Ureter (tissue), 1 donor: ENCODE data around the gene RGL2. TPM values are rescaled to one million over a fixed set of nuclear protein-coding genes. Genes with fewer than 3 reads are reported as not detected.
A peak's percentile ranks its signal among the peaks of the same experiment; 100 is the strongest.
"Not testable (repeated sequence)": the region's sequence is repeated elsewhere in the genome, so short reads cannot be mapped to it uniquely, and the experiment has no call there.

Experiments
- DNase-seq: peaks from one replicate; pipeline ENCODE4 v3.0.0-alpha.2; 2020; ENCODE audit warnings: low spot score
- total RNA-seq: library from RNA; stranded (reverse); gene quantifications from one replicate; pipeline ENCODE4 v1.2.4, GENCODE V29; 2023
- donor health status: DM: yes; HTN: yes; CAD: no.

The RGL2 gene, protein sequence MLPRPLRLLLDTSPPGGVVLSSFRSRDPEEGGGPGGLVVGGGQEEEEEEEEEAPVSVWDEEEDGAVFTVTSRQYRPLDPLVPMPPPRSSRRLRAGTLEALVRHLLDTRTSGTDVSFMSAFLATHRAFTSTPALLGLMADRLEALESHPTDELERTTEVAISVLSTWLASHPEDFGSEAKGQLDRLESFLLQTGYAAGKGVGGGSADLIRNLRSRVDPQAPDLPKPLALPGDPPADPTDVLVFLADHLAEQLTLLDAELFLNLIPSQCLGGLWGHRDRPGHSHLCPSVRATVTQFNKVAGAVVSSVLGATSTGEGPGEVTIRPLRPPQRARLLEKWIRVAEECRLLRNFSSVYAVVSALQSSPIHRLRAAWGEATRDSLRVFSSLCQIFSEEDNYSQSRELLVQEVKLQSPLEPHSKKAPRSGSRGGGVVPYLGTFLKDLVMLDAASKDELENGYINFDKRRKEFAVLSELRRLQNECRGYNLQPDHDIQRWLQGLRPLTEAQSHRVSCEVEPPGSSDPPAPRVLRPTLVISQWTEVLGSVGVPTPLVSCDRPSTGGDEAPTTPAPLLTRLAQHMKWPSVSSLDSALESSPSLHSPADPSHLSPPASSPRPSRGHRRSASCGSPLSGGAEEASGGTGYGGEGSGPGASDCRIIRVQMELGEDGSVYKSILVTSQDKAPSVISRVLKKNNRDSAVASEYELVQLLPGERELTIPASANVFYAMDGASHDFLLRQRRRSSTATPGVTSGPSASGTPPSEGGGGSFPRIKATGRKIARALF
- total RNA-seq = 163 TPM

GRCh38 chr6:33298773-33299236 is at the start of gene RGL2:
Gene RGL2 (minus strand): TSS chr6:33298942. CDS start chr6:33298610, 332 bp downstream.
- peak; percentile 89 for DNase-seq

DNA sequence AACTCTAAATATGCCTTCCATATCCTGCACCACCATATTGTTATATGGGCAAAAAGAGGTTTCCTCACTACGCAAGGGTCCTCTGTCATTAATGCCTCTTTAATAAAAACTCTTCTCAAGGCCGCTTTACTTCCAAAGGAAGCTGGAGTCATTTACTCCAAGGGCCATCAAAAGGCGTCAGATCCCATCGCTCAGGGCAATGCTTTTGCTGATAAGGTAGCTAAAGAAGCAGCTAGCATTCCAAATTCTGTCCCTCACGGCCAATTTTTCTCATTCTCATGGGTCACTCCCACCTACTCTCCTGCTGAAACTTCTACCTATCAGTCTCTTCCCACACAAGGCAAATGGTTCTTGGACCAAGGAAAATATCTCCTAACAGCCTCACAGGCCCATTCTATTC is 49.1 kb upstream of the RGL2 start:
- no peak for DNase-seq

DNA sequence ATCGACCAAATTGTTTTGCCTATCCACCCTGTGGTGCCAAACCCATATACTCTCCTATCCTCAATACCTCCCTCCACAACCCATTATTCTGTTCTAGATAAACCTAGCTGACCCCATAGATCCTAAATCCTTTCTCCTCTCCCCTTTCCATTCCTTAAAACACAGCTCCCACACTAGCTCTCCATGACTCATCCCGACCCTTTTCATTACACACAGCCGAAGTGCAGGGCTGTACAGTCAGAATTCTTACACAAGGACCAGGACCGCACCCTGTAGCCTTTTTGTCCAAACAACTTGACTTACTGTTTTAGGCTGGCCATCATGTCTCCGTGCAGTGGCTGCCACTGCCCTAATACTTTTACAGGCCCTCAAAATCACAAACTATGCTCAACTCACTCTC is 48.2 kb upstream of the RGL2 start:
- DNase-seq = not testable (repeated sequence)

GRCh38 chr6:33344701-33345697 is 46.3 kb upstream of the RGL2 start:
- DNase-seq = peak; percentile 70

- DNase-seq = no peak
These were observed 45.3 kb upstream of the RGL2 start for GRCh38 chr6:33343953-33344611.

- DNase-seq = not testable (repeated sequence)
These were observed 44.8 kb upstream of the RGL2 start for GRCh38 chr6:33343606-33343952.

GRCh38 chr6:33339193-33339592 is 40.5 kb upstream of the RGL2 start:
- DNase-seq = no peak

- DNase-seq = no peak
These were observed 37.8 kb upstream of the RGL2 start for GRCh38 chr6:33336495-33336894.

DNA sequence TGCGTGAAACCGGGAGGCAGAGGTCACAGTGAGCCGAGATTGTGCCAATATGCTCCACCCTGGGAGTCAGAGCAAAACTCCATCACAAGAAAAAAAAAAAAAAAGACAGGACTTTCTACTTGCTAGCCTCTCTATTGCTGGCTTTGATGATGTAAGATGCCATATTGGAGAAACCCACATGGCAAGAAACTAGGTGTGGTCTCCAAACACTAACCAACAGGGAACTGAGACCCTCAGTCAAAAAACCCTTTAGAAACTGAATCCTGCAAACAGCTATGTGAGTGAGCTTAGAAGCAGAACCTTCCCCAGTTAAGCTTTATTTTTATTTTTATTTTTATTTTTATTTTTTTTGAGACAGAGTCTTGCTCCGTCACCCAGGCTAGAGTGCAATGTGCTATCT is 37.2 kb upstream of the RGL2 start:
- no peak for DNase-seq

GRCh38 chr6:33333666-33334065 is 34.9 kb upstream of the RGL2 start:
- DNase-seq = no peak

- DNase-seq = no peak
These were observed 32.0 kb upstream of the RGL2 start for GRCh38 chr6:33330736-33331135.

DNA sequence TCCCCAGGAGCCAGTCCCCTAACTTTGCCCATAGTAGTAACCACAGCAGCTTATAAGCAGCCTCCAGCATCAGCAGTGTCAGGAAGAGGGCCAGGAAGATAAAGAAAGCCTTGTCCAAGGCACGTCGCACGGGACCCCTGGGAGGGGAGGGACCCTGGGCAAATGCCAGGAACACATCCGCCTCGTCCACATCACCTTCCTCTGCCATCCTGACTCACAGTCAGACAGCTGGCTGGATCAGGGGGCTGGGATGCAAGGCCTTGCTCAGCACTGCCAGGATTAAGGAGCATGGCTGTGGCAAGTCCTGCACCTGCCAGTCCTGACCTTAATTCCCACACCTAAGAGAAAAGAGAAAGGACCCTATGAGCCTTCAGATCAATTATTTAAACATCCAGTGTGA is 30.3 kb upstream of the RGL2 start:
- DNase-seq = no peak

DNA sequence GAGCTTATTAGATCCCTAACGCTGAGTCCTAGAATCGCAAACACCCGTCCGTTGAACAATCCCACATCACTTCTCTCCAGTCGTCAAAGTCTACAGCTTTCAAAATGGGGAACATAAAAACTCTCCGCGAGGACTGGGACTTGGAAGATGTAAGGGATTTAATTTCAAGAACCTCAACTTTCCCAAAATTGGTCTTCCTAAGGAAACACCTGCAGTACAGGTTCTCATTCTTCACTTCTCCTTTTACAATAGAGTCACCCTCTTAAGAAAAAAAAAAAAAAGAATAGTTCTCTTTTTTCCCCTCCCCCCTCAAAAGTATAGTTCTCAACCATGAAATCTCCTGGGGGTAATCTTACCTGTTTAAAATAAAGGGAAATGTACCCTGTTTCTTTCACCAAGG is 25.4 kb upstream of the RGL2 start:
- no peak for DNase-seq

DNA sequence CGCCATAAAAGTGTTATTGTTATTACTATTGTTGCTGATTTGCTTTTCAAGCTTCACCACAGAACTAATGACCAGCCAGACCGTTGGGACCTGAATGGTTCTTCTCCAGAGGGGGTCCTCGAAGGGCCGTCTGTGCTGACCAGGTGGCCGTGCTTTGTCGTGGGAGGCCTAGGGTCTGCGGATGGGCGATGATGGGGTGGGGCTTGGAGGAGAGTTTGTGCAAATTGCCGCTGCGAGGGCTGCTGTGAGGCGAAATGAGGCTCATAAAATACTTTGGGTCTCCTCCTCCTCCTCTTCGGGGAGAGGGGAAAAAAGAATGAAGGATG is 24.8 kb upstream of the RGL2 start:
- no peak for DNase-seq

DNA sequence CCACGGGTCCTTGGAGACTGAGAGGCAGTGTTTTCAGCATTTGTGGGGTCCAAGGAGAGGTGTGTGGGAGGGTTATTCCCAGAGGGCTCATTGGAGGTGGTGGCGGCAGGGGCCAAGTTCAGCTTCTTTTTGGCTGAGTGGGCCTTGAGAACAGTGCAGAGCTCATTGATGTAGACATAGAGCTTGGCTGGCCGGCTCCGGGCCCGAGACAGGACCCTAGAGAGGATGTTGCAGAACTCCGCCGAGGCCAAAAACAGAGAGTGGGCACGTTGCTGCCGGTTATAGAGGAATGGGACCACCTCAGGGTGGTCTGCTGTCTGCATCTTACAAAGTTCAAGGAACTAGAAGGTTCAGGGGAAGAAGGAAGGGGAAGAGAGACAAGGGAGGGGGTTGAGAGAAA is 22.5 kb upstream of the RGL2 start:
- DNase-seq = no peak

DNA sequence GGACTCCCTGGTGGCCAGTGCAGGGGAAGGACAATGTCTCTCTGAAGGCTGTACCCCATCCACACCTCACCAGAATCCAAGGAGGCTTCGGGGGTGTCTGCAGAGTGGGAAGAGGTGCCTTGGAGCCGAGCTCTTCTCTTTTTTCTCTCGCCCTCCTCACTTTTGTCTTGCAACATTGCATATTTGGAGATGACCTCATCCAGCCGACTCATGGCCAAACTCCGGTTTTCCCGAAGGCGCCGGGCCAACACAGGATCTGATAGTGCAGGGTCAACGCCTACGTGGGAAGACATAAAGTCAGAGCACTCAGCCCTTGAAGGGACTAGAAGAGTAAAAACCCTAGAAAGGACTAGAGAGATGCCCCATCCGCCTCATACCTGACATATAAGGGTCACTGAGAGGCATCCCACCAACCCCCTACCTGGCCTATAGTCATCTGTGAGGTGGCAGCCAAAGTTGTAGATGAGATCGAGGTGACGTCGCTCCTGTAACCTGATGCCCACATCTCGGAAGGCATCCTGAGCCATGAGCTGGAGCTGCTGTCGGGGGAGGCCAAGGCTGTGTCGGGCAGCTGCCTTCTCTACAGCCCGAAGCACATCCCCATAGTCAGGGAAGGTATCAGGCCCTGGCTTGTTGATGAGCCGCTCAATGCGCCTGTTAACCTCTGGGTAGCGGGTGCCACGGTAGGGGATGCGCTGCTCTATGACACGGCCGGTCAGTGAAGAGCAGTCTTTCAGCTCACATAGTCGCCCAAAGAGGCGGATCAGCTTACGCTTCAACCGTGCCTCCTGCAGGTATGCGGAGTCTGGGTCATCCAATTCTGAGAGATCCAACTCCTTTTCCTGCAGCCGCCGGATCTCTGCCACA is 21.8 kb upstream of the RGL2 start:
- DNase-seq = peak; percentile 73

DNA sequence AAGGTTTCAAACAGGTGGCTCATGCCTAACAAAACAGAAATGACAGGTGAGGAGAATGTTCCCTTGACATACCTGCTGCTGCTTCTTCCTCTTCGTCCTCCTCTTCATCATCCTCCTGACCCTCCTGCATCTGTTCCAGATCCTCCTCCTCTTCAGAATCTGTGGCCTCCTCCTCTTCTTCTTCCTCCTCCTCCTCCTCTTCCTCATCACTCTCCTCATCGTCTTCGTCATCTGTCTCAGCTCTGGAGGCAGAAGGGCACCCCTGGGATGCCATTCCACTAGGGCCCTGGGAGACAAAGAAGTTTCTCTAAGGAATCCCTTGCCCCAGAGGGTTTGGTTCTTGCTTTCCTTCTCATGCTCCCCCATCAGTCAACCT is 21.2 kb upstream of the RGL2 start:
- no peak for DNase-seq

DNA sequence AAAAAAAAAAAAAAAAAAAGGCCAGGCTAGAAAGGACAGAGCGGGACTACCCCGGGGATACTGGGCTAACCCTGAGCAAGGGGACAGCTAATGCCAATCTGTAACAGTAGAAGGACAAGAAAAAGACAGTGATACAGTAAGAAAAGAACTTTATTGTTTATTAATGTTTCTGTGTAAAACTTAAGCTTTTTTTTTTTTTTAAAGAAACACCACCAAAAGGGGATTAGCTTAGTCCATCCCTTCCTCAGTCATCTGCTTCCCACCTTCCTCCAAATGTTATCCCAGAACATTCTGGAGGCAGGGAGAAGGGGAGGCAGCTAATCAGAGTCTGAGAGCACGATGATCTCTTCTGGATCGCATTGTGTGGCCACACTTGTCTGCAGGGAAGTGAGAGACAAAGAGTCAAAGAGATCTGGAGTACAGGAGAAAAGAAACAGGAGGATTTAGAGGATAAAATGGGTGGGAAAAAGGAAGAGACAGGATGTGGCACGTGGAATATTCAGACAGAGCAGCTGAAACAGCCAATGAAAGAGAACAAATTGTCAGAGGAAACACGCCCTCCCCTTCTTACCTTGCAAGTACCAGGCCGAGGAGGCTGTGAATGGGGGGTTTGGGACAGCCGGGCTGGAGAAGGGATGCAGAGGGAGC is 19.8 kb upstream of the RGL2 start:
- no peak for DNase-seq

- peak; percentile 98 for DNase-seq
These were observed 19.1 kb upstream of the RGL2 start, which contains the start of gene ZBTB22 for GRCh38 chr6:33317669-33318425. Gene ZBTB22 (minus strand): TSS chr6:33317744. CDS start chr6:33316916, 828 bp downstream.
